HG02588 (cell line): ENCODE data around the gene MAP2K4.

Experiments used
- ATAC-seq: cut with Tn5 transposase; IDR thresholded peaks from one replicate; pipeline ENCODE4 v1.9.1; 2021; ENCODE audit warnings: mild to moderate bottlenecking, moderate library complexity; ENCODE audit not compliant: unreplicated experiment

MAP2K4 gene

DNA sequence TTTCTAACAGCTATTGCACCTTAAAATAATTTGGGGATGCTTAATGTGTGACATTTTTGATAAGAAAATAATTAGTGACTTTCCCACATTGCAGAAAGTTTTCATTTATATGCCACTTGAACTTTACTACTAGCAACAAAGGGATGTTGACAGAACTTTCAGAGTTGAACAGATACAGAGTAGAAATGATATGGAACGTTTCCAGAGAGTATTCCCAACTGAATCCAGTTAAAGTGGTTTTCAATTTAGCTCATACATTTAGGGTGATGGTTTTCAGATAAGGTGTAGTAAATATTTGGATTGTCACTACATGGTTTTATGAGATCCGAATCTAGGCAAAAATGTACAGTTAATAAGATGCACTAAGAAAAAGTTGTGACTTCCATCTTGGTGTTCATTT, 17.3 kb downstream of the MAP2K4 start:
- ATAC-seq: no peak

DNA sequence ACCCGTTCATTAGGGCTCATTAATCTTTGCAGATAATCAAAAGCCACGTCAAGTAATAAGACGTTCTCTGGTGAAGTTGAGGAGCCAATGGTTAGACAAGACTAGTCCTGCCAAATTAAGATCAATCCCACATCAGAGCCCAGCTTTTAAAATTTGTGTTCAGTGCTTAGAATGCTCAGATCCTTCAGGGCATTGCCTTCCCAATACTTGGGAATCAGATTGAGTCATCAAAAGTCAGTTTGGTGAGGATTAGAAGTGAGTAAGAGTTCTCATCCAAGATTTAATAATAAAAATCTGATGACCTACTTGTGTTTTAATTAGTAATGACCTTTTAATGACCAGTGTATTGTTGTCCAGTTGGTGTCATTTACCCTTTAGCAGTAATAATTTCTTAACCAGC, 19.8 kb downstream of the MAP2K4 start:
- no peak for ATAC-seq

DNA sequence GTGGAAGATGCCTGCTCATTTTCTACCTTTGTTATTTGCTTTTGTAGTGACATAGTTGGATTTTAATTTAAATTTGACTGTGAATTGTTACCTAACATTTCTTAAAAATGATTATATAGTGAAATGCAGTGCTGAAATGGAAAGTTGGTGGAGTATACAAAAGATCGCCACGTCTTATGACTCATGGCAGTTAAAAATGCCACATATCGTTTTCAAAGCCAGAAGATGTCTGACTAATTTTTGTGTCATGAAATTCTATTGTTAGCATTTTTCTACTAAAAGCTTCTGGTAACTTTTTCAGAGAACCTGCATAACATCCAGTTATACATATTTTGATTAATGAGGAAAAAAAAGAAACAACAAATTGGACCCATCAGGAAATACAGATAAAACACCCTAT, 20.6 kb downstream of the MAP2K4 start:
- no peak for ATAC-seq

DNA sequence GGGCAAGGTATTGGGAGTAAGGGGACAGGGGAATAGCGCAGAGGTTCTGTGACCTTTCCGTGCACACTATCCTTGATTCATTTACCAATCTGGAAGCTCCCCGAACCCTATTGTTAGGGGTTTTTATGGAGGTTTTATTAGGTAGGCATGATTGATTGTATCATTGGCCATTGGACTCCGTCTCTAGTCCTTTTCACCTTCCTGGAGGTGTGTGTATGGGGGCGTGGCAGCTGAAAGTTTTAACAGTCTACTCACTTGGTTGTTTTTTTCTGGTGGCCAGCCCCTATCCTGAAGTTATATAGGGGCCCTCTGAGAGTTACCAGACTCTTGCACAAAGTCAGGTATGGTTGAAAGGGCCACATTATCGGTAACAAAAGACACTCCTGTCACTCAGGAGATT, 23.0 kb downstream of the MAP2K4 start:
- no peak for ATAC-seq

- no peak for ATAC-seq
Measured at GRCh38 chr17:12046786-12047185, 26.1 kb downstream of the MAP2K4 start.

DNA sequence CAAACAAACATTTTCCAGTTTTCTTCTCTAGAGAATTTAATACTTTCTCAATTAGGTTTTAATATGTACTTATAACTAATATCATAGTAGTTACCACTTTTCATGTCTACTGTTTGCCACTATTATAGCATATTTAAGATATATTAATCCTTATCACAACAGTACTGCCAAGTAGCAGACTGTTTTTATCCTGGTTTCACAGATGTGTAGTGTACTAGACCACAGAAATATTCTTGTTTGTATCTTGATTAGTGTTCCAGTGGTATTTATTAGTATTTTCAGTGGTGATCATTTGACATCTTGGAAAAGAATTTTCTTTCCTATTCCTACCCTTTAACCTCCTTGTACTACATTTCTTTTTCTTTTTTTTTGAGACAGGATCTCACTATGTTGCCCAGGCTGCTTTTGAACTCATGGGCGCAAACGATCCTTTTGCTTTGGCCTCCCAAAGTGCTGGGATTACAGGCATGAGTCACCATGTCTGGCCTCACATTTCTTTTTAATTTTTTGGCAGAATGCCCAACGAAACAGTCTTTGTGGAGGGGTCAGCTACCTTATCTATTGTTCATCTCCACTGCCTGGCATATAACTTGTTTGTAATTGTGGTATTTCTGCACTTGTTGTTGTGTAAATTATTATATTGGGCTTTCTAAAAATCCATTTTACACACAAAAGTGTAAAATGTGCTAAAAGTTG, 27.2 kb downstream of the MAP2K4 start:
- no peak for ATAC-seq

- no peak for ATAC-seq
Measured at GRCh38 chr17:12048843-12049473, 28.3 kb downstream of the MAP2K4 start.

DNA sequence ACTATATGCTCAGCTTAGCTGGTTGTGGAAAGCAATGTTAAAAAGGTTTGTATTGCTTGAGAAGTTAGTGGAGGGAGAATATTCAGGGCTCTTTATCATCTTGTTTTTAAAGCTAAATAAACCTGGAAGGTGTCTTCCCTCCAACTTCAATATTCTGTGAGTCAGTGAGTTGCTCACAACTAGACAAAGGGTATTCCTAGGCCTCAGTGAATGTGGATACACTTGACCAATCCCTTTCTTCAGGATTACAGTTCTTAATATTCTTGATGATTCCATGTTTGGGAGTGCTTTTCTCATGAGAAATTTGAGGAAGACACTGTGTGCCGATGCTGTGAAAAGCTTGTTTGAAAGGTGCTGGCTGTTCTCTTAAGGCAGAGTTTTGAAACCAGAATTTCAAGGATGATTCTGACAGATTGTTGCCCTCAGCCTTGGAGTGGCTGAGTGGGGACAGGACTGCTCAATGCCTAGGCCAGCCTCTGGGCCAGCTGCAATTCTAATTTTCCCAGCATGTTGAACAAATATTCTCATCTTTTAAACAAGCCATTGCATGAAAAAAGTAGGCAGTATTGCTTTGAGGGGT, 30.1 kb downstream of the MAP2K4 start:
- ATAC-seq: no peak

GRCh38 chr17:12053552-12053951, 32.9 kb downstream of the MAP2K4 start:
- no peak for ATAC-seq

- no peak for ATAC-seq
Measured at GRCh38 chr17:12055889-12056288, 35.2 kb downstream of the MAP2K4 start.

GRCh38 chr17:12057520-12057919, 36.8 kb downstream of the MAP2K4 start:
- ATAC-seq: no peak

GRCh38 chr17:12058535-12058934, 37.9 kb downstream of the MAP2K4 start:
- no peak for ATAC-seq

DNA sequence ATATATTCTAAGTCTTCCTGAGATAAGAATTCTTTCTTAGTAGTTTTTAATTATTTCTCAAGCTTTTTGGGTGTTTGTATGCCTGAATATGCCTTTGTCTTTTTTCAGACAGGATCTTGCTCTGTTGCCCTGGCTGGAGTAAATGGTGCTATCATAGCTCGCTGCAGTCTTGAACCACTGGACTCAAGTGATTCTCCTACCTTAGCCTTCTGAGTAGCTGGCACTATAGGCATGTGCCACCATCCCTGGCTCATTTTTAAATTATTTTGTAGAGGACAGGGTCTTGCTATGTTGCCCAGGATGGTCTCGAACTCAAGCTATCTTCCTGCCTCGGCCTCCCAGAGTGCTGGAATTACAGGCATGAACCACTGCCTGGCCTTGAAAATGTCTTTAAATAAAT, 41.6 kb downstream of the MAP2K4 start:
- ATAC-seq: no peak

DNA sequence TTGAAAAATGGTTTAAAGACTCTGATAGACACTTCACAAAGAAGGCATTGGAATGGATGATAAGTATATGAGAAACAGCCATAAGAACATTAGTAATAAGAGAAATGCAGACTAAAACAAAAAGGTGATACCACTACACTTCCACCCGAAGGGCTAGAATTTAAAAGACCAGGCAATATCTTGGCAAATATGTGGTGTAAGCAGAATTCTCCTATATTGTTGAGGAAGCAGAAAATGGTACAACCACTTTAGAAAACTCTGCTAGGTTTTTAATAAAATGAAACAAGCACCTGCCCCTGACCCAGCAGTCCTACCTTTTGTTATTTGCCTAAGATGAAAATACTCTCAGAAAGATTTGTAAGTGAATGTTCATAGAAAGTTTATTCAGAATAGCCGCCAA, 43.7 kb downstream of the MAP2K4 start:
- ATAC-seq: no peak

DNA sequence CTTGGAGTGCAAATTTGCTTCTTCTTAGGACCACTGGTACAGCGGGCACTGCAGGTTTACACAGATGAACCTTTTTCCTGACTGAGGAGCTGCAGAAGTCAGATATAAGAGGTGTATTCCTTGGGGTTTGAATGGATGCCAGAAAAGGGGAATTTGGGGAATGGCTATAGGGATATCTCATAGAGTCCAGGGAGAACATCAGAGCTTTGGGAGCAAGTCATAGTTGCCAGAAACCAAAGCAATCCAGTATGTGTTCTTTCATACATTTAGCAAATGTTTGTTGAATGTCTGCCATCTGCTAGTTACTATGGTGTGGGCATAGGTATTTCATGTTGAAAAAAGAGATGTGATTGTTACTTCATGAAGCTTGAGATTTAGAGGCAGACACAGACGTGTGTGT, 46.8 kb downstream of the MAP2K4 start:
- no peak for ATAC-seq

- no peak for ATAC-seq
Measured at GRCh38 chr17:12068946-12069345, 48.3 kb downstream of the MAP2K4 start.

DNA sequence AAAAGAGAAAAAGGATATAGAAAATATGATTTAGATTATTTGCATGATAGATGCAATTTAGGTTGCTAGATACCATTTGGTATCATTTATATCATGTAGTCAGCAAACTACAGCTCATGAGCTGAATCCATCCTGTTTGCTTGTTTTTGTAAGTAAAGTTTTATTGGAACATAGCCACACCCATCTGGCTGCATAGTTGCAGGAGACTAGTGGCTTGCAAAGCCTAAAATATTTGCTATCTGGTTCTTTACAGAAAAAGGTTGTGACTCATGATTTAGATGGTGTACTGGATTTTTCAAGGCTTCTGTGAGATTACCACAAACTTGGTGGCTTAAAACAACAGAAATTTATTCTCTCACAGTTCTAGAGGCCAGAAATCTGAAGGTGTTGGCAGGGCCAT, 49.9 kb downstream of the MAP2K4 start:
- no peak for ATAC-seq

- ATAC-seq: no peak
Measured at GRCh38 chr17:12074346-12074745, 53.7 kb downstream of the MAP2K4 start.

- no peak for ATAC-seq
Measured at GRCh38 chr17:12077773-12078172, 57.1 kb downstream of the MAP2K4 start.

DNA sequence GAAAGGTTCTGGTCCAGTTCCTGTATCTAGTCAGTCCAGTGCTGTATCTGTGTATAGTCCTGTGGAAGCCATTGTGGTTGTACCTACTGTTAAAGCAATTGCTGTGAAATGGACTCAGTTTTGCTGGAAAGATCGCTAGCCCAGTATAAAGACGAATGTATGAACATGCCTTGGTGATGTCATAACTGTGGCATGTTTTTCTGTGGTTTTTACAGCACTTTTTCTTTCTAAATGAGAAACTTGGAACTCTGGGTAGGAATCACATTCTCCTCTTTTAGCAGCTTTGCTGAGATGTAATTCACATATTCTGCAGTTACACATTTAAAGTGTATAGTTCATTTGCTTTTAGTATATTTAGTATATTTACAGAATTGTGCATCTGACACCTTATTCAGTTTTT, 58.1 kb downstream of the MAP2K4 start:
- no peak for ATAC-seq

- no peak for ATAC-seq
Measured at GRCh38 chr17:12081720-12082119, 61.0 kb downstream of the MAP2K4 start.
